ENCODE results near the gene RAB40B.

DNA sequence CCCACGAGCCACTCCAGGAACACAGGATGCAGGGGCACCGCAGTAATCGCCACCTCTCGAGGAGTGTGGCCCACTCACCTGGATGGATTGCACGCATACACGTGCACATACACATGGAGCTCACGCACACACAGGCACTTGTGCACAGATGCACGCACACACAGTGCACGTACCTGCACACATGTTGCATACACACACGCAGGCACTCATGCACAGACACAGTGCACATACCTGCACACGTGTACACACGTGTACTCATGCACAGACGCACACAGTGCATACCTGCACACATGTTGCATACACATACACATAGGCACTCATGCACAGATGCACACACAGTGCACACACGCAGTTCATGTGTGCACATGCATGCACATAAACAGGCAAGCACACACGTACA lies 38.6 kb downstream of the RAB40B start:
- TF ChIP-seq, protein P1, sequence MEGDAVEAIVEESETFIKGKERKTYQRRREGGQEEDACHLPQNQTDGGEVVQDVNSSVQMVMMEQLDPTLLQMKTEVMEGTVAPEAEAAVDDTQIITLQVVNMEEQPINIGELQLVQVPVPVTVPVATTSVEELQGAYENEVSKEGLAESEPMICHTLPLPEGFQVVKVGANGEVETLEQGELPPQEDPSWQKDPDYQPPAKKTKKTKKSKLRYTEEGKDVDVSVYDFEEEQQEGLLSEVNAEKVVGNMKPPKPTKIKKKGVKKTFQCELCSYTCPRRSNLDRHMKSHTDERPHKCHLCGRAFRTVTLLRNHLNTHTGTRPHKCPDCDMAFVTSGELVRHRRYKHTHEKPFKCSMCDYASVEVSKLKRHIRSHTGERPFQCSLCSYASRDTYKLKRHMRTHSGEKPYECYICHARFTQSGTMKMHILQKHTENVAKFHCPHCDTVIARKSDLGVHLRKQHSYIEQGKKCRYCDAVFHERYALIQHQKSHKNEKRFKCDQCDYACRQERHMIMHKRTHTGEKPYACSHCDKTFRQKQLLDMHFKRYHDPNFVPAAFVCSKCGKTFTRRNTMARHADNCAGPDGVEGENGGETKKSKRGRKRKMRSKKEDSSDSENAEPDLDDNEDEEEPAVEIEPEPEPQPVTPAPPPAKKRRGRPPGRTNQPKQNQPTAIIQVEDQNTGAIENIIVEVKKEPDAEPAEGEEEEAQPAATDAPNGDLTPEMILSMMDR (conservative IDR thresholded peaks at IDR 0.05; ENCODE audit: low read length): no peak
- no peak for TF ChIP-seq EZH2phosphoT487 (IDR thresholded peaks at IDR 0.05; ENCODE audit: borderline replicate concordance, low read depth, low read length)

Data from OCI-LY7 (cell line).